ENCODE measurements around the gene TMEFF2. TPM values are rescaled to one million over a fixed set of nuclear protein-coding genes. Genes with fewer than 3 reads are reported as not detected.

The TMEFF2 gene
- total RNA-seq, 2 donors from 2014 or later: 0.24 to 0.37 TPM

- Histone ChIP-seq H3K9ac (ENCODE audit: low read depth in 2 of 2, low read length in 2 of 2) (no peak overlapping the region), H3K27me3 (no peaks in the 10 kb centered on the region), H3K27ac (no peak overlapping the region), H3K4me3 (no peak overlapping the region), H3K36me3 (no peaks in the 10 kb centered on the region), H3K9me3 (no peaks in the 10 kb centered on the region), H3K4me1 (no peaks in the 10 kb centered on the region)
- TF ChIP-seq, protein P1, sequence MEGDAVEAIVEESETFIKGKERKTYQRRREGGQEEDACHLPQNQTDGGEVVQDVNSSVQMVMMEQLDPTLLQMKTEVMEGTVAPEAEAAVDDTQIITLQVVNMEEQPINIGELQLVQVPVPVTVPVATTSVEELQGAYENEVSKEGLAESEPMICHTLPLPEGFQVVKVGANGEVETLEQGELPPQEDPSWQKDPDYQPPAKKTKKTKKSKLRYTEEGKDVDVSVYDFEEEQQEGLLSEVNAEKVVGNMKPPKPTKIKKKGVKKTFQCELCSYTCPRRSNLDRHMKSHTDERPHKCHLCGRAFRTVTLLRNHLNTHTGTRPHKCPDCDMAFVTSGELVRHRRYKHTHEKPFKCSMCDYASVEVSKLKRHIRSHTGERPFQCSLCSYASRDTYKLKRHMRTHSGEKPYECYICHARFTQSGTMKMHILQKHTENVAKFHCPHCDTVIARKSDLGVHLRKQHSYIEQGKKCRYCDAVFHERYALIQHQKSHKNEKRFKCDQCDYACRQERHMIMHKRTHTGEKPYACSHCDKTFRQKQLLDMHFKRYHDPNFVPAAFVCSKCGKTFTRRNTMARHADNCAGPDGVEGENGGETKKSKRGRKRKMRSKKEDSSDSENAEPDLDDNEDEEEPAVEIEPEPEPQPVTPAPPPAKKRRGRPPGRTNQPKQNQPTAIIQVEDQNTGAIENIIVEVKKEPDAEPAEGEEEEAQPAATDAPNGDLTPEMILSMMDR (IDR thresholded peaks at IDR 0.05): no peak
- intact Hi-C loops (cut with DNase I): no loop called here
- DNase-seq: no peak
These were observed 261.2 kb downstream of the TMEFF2 start for GRCh38 chr2:191933307-191934105.

GRCh38 chr2:191932286-191932685 is 262.4 kb downstream of the TMEFF2 start:
- Histone ChIP-seq H3K27ac (no peak overlapping the region), H3K9me3 (no peaks in the 10 kb centered on the region), H3K4me1 (no peaks in the 10 kb centered on the region), H3K36me3 (no peaks in the 10 kb centered on the region), H3K9ac (ENCODE audit: low read depth in 2 of 2, low read length in 2 of 2) (no peak overlapping the region), H3K27me3 (no peaks in the 10 kb centered on the region), H3K4me3 (no peak overlapping the region)
- no peak for DNase-seq
- TF ChIP-seq, protein P1 (IDR thresholded peaks at IDR 0.05): no peak
- intact Hi-C loops (cut with DNase I): no loop called here

DNA sequence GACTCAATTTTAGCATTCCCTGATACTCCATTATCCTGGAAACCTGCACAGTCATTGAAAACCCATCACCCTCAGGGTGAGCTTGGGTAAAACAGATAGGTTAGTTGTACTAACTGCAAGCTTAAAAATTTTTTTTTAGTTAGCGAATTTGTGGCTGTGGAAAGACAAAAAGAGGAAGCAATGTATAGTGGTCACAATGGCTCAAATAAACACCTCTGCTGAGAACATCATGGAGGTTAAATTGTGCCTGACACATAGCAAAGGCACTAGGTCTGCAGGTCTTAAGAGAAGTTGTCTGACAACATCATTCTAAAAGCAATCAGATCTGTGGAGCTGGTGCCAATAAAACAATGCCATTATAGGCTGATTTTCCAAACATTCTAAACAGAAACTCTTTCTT is 263.4 kb downstream of the TMEFF2 start:
- DNase-seq: no peak
- intact Hi-C loops (cut with DNase I): no loop called here
- Histone ChIP-seq H3K4me3 (no peak overlapping the region), H3K9ac (ENCODE audit: low read depth in 2 of 2, low read length in 2 of 2) (no peak overlapping the region), H3K27ac (no peak overlapping the region), H3K27me3 (no peaks in the 10 kb centered on the region), H3K4me1 (no peaks in the 10 kb centered on the region), H3K9me3 (no peaks in the 10 kb centered on the region), H3K36me3 (no peaks in the 10 kb centered on the region)
- TF ChIP-seq, protein P1 (IDR thresholded peaks at IDR 0.05): no peak

DNA sequence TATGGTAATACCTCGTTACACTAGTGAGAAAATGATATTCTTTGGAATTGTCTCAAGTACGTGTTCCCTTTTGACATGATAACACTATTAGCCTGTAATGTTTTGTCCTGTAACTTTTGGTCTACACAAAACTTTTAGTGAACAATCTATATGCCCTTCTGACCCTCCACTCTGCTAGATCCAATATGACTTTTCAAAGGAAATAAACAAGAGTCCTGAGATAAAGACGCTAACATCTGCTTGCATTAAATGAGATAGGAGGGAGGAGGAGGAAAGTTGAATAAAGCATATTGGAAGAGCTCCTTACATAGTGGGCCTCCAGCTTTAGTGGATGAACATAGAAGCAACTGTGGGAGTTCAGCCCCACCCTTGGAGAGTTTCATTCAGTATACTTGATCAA is 264.5 kb downstream of the TMEFF2 start:
- no peak overlapping the region for H3K9ac ChIP-seq (ENCODE audit: low read depth in 2 of 2, low read length in 2 of 2)
- H3K4me3 ChIP-seq: no peak overlapping the region
- H3K27me3 ChIP-seq: no peaks in the 10 kb centered on the region
- H3K4me1 ChIP-seq: no peaks in the 10 kb centered on the region
- no peaks in the 10 kb centered on the region for H3K9me3 ChIP-seq
- H3K27ac ChIP-seq: no peak overlapping the region
- DNase-seq: no peak
- intact Hi-C loops (cut with DNase I): no loop called here
- TF ChIP-seq, protein P1 (IDR thresholded peaks at IDR 0.05): no peak
- H3K36me3 ChIP-seq: no peaks in the 10 kb centered on the region

GRCh38 chr2:191929288-191929687 is 265.4 kb downstream of the TMEFF2 start:
- Histone ChIP-seq H3K4me3 (no peak overlapping the region), H3K27ac (no peak overlapping the region), H3K9me3 (no peaks in the 10 kb centered on the region), H3K36me3 (no peaks in the 10 kb centered on the region), H3K9ac (ENCODE audit: low read depth in 2 of 2, low read length in 2 of 2) (no peak overlapping the region), H3K4me1 (no peaks in the 10 kb centered on the region), H3K27me3 (no peaks in the 10 kb centered on the region)
- TF ChIP-seq, protein P1 (IDR thresholded peaks at IDR 0.05): no peak
- DNase-seq: no peak
- intact Hi-C loops (cut with DNase I): no loop called here

All from colonic mucosa (tissue), 4 donors.